NCI-H524 (cell line): Measurements from ENCODE around the gene RIMBP2.

Experiments
- DNase-seq, 2 experiments: peaks; one replicate each; lab custom pipeline; 2025; lab: John Stamatoyannopoulos, UW

RIMBP2 gene

GRCh38 chr12:130441771-130442760, 274.0 kb downstream of the RIMBP2 start:
- no peak for DNase-seq

DNA sequence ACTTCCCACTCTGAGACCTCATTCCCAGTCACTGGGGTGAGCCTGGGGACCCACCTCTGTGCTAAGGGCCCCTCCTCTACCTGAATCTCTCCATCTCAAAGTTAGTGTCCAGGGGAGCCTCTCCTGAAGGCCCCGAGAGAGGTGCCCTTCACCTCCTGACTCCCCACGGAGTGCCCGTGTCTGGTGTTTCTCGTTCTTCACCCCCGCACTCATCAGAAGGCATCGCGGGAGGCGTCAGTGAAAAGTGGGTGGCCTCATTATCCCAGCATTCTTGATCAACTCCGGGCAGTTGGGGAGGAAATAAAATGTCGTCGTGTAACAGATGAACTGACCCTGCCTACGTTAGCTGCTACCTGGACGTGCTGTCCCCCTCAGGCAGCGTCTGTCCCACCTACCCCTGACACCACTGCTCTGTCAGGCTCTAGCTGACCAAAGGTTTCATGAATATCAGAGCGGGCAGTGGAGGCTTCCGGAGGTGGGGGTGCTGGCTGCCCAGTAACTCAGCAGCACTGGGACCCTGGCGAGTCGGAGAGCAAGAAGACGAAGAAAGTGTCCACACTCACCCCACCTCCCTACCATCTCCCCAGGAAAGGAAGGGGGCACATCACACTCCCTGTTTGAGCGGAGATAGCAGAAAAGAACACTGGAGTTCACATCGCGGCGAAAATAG, 275.6 kb downstream of the RIMBP2 start:
- no peak for DNase-seq

DNA sequence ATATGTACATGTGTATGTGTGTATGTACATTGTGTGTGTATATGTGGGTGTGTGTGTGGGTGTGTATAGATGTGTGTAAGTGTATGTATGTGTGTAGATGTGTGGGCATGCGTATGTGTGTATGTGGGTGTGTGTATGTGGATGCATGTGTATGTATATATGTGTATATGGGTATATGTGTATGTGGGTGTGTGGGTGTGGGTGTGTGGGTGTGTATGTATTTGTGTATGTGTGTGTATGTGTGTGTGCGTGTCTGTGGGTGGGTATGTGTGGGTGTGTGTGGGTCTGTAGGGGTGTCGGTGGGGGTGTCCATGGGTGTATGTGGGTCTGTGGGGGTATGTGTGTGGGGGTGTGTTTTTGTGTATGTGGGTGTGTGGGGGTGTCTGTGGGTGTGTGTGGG, 276.8 kb downstream of the RIMBP2 start:
- DNase-seq = no peak

DNA sequence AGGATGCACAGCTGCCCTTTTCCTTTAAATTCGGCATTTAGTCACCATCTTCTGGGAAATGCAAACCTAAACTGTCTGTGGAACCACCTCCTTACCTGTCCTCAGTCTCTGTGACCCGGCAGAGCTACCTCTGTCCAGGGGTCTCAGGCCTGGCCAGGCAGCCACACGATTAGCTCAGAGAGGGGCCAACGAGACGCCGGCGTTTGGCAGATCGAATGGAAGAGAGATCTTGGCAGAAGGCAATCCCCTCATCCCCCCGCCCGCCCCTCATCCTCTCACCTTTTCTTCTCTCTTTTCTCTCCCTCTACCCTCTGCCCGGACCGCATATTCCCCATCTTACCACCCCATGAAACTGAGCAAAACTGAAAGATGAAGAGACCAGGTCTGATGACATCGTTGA, 277.4 kb downstream of the RIMBP2 start:
- DNase-seq = no peak

GRCh38 chr12:130438243-130438620, 277.9 kb downstream of the RIMBP2 start:
- no peak for DNase-seq

DNA sequence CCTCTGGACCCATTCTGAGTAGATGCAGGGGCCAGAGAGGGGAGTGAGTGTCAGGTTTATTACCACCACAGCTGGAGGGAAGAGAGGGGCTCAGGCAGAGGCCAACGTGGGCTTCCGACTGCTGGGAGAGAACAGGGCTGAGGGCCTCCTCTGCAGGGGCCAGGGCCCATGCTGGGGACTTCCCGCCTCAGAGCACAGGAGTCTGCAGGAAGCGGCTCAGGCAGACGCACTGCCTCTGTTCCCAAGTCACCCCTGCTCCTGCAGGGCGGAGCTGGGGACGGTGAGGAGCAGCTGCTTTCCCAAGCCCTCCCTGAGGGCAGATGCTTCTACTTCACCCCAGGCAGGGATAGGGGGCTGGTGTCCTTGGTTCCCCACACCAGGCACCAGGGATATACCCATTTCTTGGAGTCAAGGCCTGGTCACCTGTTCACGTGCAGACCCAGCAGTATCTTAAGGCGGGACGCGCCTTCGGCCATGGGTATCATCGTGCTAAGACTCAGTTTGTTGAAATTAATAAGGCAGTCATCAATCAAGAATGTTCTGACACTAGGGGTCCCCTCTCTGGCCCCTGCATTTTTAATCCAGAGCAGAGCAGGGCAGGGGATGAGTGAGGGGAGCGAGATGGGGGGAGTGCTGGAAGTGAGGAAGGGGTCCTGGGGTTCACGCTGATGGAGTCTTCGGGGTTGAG, 278.4 kb downstream of the RIMBP2 start:
- DNase-seq = no peak

DNA sequence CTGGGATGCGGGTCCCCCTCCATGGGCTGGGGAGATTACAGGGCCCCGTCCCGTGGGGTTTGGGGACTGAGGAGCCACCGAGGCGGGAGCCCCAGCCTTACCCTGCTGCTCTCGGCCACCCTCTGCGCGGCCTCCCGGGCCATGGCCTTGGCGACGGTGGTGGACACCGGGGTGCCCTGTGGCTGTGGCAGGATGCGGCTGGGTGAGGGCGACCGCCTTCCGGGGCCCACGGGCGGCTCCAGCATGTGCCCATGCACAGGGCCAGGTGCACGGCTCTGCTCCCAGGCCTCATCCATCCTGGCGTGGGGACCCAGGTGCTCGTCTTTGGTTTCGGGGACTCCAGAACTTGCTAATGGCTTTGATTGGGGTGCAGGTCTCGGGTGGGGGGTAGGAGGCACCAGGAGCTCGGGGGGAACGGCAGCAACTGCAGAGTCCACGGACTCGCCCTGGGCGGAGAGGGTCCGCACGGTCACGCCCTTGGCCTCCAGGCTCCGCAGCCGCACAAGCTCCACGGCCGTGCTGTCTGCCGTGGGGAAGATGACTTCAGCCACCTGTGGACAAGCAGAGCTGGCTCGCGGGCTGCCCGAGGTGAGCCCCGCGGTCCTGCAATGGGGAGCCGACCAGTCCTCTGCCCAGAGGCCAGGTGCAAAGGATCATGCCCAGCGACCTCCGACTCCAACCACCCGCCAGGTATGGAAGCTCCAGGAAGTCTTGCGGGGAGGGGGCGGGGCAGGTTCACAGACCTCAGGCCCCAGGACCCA, 279.2 kb downstream of the RIMBP2 start:
- no peak for DNase-seq

DNA sequence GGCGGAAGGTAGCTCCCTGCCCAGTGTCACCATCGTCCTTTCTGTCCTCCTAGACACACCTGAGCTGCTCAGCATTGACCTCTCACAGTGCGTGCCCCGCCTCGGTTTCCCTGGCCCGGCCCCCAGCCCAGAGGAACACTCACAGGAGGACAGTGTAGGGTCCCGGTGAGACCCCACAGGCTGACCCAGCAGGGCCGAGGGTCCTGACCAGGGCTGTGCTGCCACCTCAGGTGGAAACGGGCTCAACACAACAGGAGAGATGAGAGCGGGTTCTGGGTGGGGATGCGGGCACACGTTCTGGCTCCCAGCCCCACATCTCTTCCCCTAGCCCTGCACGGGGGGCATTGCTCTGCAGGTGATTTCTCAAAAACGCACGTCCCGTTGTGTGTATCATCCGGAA, 280.3 kb downstream of the RIMBP2 start:
- no peak for DNase-seq

- DNase-seq = no peak
These were observed 280.8 kb downstream of the RIMBP2 start for GRCh38 chr12:130435331-130435730.

GRCh38 chr12:130434560-130434959, 281.5 kb downstream of the RIMBP2 start:
- no peak for DNase-seq

DNA sequence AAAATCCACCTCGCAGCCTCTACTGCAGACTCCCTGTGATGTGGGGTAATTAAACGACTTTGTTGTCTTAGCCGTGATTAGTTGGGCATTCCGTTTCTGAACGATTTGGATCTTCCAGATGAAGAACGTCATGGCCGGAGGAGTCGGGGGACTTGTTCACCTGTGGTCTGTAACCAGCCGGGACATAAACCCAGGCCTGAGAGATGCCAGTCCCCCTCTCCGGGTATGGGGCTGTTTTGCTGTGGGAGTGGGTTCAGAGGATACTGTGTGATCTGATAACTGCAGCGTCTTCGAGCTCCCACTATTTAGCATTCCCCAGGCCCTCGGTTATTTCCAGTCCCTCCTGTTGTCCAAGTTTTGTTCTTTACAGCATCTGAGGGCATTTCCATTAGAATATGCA, 282.3 kb downstream of the RIMBP2 start:
- no peak for DNase-seq

- no peak for DNase-seq
These were observed 282.7 kb downstream of the RIMBP2 start for GRCh38 chr12:130433411-130433810.

DNA sequence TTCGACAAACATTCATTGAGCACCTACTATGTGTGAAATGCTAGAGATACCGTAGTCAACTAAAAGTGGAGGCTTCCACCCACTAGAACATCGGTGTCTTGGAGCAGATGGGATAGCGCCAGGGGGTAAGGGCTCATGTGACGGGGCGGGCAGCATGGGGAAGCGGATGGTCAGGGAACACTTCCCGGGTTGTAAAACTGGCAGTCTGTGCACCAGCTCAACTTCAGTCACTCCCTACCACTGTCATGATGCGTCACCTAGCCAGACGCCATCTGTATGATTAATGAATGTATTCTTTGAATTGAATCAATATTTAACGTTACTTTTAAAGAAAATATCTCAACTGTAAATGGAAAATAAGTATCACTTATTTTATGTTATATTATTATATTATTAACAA, 284.9 kb downstream of the RIMBP2 start:
- DNase-seq = no peak

DNA sequence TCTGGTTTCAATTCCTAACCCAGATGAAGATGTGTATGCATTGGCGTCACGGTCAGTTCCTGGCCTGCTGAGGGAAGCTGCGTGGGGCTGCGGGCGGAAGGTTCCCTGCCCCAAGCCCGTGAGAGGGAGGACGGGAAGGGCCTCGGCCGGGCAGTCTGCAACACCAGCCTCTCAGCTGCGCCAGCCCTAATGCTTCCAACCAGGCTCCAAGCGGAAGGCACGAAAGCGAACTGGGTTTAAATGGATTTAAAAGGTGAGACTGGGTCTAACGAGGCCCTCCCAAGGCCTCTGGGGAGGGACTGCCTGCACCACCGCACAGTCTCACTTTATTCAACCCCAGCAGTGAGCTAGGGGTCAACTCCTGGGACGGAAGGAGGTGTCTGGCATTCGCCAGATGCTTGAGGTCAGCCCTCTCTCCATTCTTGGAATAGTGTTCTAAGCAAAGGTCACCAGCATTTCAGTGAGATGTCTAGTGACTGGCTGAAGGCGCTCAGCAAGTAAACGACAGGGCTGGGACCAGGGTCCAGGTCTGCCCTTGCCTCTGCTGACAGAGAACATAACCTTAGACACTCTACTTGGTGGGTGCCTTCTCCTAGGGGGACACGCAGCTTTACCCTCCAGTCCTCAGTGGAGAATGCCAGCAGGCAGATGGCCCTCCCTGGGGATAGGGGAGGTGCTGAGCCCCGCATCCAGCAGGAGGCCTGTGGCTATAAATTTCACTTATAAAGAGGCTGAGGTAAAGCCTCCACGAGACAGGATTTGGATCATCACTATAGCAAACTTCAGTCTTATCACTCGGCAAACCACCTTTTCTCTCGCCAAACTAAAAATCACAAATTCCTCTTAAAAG, 286.2 kb downstream of the RIMBP2 start:
- DNase-seq = no peak

DNA sequence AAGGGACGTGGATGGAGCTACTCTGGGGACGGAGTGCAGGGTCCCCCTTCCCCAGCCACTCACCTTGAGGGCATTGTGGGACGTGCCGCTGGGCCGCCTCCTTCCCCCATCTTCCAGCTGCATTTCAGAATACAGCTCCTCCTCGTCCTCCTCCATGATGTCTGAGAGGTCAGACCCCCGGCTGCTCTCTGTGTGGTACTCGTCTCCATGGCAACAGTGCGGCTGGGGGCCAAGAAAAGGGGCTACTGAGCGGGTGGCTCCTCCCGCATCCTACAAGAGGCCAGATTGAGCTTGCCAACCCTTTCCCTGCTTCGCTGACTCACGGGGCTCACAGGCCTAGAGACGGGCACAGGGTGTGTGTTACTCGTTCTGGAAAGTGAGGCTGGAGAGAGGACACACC, 288.0 kb downstream of the RIMBP2 start:
- no peak for DNase-seq

DNA sequence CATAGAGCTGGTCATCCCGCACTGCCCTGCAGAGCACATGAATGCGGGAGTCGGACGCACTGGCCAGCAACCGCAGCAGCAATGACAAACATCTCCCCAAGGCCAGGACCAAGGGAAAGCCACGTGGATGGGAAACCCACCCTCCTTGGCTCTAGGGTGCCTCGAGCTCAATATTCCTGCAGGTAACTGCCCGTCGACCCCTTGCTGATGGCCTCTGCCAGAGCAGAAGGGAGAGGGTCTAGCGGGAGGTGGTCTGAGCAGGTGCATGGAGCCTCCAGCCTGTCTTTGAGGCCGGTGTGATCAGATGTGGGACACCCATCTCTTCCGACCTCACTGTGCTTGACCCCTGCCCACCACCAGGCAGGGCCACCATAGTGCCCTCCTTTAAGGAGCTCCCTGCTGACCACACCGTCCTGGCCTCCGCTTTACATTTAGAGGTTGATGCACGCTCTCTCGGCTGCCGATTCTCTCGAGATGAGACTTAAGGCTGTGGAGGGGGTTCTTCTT, 288.7 kb downstream of the RIMBP2 start:
- no peak for DNase-seq

DNA sequence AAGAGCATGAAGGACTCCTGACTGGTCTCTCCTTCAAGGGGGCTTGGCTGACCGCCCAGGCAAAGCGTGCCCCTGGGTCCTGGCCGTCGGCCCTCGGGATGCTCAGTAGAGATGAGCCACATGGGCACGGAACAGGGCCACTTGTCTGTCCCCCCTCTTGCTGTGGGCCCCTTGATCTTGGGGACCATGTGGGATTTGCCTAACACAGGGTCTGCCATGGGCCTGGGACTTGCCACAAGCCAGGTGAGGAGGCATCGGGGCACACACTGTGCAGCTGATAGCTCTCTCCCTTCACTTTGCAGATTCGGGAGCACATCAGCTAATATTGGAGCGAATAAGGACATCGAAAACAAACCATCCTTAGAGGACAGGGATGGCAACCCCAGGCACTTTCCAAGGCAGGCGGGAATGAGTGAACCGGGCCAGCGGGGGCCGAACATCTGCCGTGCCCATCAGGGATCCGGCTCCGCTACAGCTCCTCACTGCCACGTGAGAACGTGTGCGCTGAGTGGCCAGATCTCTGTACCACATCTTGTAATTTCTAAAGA, 290.3 kb downstream of the RIMBP2 start:
- no peak for DNase-seq

DNA sequence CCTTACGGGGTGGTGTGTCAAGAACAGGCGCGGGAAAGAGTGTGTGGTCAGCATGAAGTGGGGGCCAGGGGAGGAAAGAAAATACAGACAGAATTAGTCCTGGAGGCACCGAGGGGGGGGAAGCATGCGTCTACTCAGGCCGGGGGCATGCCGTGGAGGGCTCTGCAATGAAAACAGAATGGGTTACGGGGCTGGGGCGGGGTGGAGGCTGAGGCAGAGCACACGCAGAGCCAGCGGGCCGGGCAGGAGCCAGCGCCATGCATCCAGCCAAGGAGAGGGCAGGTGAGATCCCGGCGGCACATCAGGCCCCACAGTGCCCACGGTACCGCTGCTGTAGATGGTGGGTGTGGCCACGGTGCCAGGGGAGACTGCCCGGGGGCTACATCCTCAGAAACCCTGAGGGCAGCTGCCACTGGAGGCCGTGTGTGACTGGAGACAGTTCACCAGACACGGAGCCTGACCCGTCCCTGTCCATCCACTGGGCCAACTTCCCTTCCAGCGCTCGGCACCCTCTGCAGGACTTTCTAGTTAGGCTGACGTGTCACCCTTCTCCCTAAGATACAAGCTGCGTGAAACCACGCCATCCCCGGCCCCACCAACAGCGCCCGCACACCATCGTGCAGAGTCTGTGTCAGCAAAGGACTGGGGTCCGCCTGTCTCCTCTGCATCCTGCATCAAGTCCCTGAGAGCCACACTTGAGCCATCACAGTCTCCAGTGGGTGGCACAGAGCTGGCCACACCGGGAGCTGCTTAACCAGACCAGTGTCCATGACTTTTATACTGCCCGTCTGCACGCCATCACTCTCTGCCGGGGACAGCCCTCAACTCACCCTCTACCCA, 291.0 kb downstream of the RIMBP2 start:
- no peak for DNase-seq

DNA sequence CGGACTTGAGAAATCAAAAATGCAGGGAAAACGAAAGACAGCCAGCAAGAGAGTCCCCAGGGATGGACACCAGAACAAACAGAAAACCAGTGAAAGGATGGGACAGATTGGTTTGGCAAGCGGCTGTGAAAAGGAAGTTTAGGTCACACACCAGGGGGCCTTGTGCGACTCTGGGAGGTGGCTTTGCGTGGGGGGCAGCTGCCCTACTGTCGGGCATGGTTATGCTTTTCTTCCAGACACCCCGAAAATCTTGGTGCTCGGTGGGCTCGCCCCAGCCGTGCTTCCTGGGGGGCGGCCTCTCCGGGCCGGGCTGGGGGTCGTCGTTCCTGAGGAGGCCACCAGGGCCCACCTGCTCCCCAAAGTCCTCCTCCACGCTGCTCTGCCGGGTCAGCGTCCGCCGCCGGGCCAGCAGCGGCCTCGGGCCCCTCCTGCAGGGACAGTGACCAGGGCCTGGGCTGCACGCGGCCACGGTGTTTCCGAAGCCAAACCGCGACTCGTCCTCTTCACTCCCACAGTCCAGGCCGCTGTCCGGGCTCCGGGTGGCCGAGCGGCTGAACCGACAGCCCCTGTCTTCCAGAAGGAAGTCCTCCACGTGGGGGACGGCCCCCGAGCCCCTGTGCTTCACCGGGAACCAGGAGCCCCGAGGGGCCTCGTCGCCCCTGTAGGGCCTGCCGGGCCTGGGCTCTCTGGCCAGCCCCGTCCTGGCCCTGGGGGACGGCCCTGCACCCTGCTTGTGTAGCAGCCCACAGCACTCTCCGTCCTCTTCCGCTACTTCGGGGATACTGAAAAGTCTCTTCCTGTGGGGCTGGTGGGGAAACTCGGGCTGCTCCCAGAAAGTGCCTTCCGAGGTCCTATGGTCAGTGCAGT, 291.9 kb downstream of the RIMBP2 start:
- DNase-seq = no peak
